SH-SY5Y (cell line): ENCODE data around the gene MSI2.

ENCODE experiments used
- GATA2 ChIP-seq: IDR thresholded peaks from 2 replicates; pipeline ENCODE4 v1.6.1; 2011; ENCODE audit warnings: mild to moderate bottlenecking, low read depth, low read length
- GATA3 ChIP-seq: IDR thresholded peaks from 2 replicates; pipeline ENCODE4 v1.6.1; 2011; ENCODE audit warnings: low read depth, mild to moderate bottlenecking, low read length, moderate library complexity

- TF ChIP-seq GATA3 (no peak), GATA2 (no peak)
Observed at GRCh38 chr17:57615836-57616757, 359.8 kb downstream of the MSI2 start.
